ENCODE results near the gene RPS16. TPM values are rescaled to one million over a fixed set of nuclear protein-coding genes. Genes with fewer than 3 reads are reported as not detected.
"Not testable (repeated sequence)": the region's sequence is repeated elsewhere in the genome, so short reads cannot be mapped to it uniquely, and the experiment has no call there.

The RPS16 gene
- total and polyA plus RNA-seq, 9 of the 15 experiments (the other 6 are each of a cell fraction or from before 2014, with no cell fraction given), result 82.6 to 3,671 (median 2,204) TPM

DNA sequence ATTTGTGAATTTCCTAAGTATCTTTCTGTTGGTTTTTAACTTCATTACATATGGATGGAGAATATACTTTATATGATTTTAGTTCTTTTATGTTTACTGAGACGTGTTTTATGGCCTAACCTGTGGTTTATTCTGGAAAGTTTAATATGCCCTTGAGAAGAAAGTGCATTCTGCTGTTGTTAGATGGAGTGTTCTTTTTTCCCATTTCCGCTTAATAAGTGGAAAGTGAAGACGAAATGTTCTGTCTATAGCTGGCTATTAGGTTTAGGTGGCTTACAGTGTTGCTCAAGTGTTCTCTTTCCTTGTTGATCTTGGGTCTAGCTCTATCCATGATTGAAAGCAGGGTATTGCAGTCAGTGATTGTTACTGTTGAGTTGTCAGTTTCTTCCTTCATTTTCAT lies 27.7 kb upstream of the RPS16 start:
- Histone ChIP-seq H3K9me1 (ENCODE audit: control insufficient read depth, insufficient read depth, low read length) (no peaks in the 10 kb centered on the region), H2AFZ (ENCODE audit: low read depth, low read length) (no peak overlapping the region), H3K4me1 (replicated peaks in 1 of 2; ENCODE audit: control insufficient read depth in 2 of 2, insufficient read depth in 2 of 2, low read length in 2 of 2) (no peaks in the 10 kb centered on the region; a peak in 1 of 5 replicates), H3K4me3 (no peak overlapping the region), H3K36me3 (ENCODE audit: control insufficient read depth, insufficient read depth, low read length) (peaks cover 78% of the 10 kb centered on the region), H3K4me2 (ENCODE audit: insufficient read depth, low read length) (no peak overlapping the region), H3K27ac (ENCODE audit: extremely low read depth, low read depth, low read length) (no peak overlapping the region), H3K9ac (ENCODE audit: insufficient read depth in 1 of 2, low read depth in 2 of 2, low read length in 2 of 2) (no peak overlapping the region), H3K9me3 (replicated peaks; ENCODE audit: control insufficient read depth, insufficient read depth, low read depth, low read length) (no peaks in the 10 kb centered on the region), H4K20me1 (replicated peaks; ENCODE audit: control insufficient read depth, insufficient read depth, low read length) (no peaks in the 10 kb centered on the region), H3K27me3 (ENCODE audit: control insufficient read depth in 2 of 2, insufficient read depth in 2 of 2, low read length in 2 of 2) (no peaks in the 10 kb centered on the region), H3K79me2 (ENCODE audit: control insufficient read depth, insufficient read depth, low read length) (no peaks in the 10 kb centered on the region)
- ChIA-PET POLR2A (interaction anchor here (0.6 to 0.9 kb wide), 4 partner anchors 8 to 17 kb away, joined by 3 to 8 read pairs (median 3); partner anchors contain the start of gene TIMM50), CTCF (ENCODE audit: low intra/inter-chr PET ratio) (no interaction called here)
- no peak for FAIRE-seq
- TF ChIP-seq BCL6 (CRISPR knock-in tag; IDR thresholded peaks at IDR 0.05), result no peak
- BruUV-seq (replicated peaks), result no TSS peak
- 90% methylated on average over 3 of the region's 3 CpGs for WGBS (ENCODE audit: insufficient coverage, low coverage, missing lambda C conversion rate)
- ATAC-seq, result no peak
- no peak for DNase-seq (ENCODE audit: extremely low read depth in 1 of 4, low spot score in 3 of 4)
- intact Hi-C loops (cut with micrococcal nuclease) (no loop called here), in situ Hi-C loops (cut with MboI) (no loop called here)

DNA sequence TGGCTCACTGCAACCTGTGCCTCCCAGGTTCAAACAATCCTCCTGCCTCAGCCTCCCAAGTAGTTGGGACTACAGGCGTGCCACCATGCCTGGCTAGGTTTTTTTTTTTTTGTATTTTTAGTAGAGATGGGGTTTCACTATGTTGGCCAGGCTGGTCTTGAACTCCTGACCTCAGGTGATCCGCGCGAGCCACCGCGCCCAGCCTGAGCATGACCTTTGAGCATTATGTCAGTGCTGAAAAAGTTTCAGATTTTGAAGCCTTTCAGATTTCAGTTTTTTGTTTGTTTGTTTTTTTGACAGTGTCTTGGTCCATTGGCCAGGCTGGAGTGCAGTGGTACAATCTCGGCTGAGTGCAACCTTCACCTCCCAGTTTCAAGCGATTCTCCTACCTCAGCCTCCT lies 15.5 kb upstream of the RPS16 start:
- POLR2A ChIA-PET; H3K4me3 ChIP-seq; H2AFZ ChIP-seq (ENCODE audit: low read depth, low read length); H4K20me1 ChIP-seq (replicated peaks; ENCODE audit: control insufficient read depth, insufficient read depth, low read length); intact Hi-C loops (cut with micrococcal nuclease); ATAC-seq; H3K27ac ChIP-seq (ENCODE audit: extremely low read depth, low read depth, low read length); H3K9ac ChIP-seq (ENCODE audit: insufficient read depth in 1 of 2, low read depth in 2 of 2, low read length in 2 of 2); CTCF ChIA-PET (ENCODE audit: low intra/inter-chr PET ratio); H3K9me1 ChIP-seq (ENCODE audit: control insufficient read depth, insufficient read depth, low read length); H3K4me2 ChIP-seq (ENCODE audit: insufficient read depth, low read length); FAIRE-seq; H3K4me1 ChIP-seq (replicated peaks in 1 of 2; ENCODE audit: control insufficient read depth in 2 of 2, insufficient read depth in 2 of 2, low read length in 2 of 2); in situ Hi-C loops (cut with MboI); DNase-seq (ENCODE audit: extremely low read depth in 1 of 4, low spot score in 3 of 4); H3K27me3 ChIP-seq (ENCODE audit: control insufficient read depth in 2 of 2, insufficient read depth in 2 of 2, low read length in 2 of 2); BruUV-seq (replicated peaks); H3K9me3 ChIP-seq (replicated peaks; ENCODE audit: control insufficient read depth, insufficient read depth, low read depth, low read length): not testable (repeated sequence)
- WGBS (ENCODE audit: insufficient coverage, low coverage, missing lambda C conversion rate), result 97% methylated on average over 8 of the region's 8 CpGs
- TF ChIP-seq, protein P1, sequence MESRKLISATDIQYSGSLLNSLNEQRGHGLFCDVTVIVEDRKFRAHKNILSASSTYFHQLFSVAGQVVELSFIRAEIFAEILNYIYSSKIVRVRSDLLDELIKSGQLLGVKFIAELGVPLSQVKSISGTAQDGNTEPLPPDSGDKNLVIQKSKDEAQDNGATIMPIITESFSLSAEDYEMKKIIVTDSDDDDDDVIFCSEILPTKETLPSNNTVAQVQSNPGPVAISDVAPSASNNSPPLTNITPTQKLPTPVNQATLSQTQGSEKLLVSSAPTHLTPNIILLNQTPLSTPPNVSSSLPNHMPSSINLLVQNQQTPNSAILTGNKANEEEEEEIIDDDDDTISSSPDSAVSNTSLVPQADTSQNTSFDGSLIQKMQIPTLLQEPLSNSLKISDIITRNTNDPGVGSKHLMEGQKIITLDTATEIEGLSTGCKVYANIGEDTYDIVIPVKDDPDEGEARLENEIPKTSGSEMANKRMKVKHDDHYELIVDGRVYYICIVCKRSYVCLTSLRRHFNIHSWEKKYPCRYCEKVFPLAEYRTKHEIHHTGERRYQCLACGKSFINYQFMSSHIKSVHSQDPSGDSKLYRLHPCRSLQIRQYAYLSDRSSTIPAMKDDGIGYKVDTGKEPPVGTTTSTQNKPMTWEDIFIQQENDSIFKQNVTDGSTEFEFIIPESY (CRISPR knock-in tag; IDR thresholded peaks at IDR 0.05), result peak; percentile 78
- H3K36me3 ChIP-seq (ENCODE audit: control insufficient read depth, insufficient read depth, low read length), result peaks cover 71% of the 10 kb centered on the region
- H3K79me2 ChIP-seq (ENCODE audit: control insufficient read depth, insufficient read depth, low read length), result peaks cover 62% of the 10 kb centered on the region

Data from K562 (cell line).